NCI-H1092 (cell line): Measurements from ENCODE around the gene SPOP.
A peak's percentile ranks its signal among the peaks of the same experiment; 100 is the strongest.
"Not testable (repeated sequence)": the region's sequence is repeated elsewhere in the genome, so short reads cannot be mapped to it uniquely, and the experiment has no call there.

Experiments
- DNase-seq: peaks from one replicate; lab custom pipeline; 2025; lab: John Stamatoyannopoulos, UW

The SPOP gene

DNA sequence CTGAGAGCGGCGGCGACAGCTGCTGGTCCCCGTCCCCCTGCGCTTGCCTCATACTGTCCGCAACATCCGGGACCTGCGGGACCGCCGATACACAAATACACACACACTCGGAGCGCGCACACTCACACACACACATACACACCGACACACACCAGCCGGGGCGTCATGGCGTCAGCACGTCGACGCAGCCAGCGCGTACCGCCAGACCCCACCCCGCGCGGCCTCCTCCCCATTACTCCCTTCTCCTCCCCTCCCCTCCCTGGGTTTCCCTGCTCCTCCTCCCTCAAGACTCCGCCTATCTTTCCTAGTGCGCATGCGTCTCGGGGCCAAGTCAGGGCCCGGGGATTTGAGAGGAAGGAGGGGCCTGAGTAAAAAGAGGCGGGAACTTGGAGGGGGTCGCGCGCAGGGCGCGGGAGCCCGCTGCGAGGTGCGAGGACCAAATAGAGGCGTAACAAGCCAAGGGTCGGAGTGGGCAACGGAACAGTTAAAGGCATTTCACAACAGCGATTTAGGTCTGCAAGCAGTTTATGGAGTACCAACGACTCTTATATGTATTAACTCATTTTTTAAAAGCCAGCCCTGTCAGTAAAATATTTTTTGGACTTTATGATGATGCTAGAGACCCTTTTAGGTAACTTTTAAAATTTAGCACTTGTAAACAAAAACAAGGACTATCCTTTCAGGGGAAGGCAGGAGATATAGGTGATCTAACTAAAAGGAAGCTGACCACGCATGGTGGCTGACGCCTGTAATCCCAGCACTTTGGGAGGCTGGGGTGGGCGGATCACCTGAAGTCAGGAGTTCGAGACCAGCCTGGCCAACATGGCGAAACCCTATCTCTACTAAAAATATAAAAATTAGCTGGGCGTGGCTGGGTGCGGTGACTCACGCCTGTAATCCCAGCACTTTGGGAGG is at the start of gene SPOP:
TSS of gene SPOP (minus strand) at position 165 of the 915 bp plus-strand sequence. CDS start 55,287 bp downstream, outside the sequence.
- DNase-seq, result peak; percentile 98

GRCh38 chr17:49727380-49727779 is 49.5 kb upstream of the SPOP start:
- DNase-seq, result no peak

DNA sequence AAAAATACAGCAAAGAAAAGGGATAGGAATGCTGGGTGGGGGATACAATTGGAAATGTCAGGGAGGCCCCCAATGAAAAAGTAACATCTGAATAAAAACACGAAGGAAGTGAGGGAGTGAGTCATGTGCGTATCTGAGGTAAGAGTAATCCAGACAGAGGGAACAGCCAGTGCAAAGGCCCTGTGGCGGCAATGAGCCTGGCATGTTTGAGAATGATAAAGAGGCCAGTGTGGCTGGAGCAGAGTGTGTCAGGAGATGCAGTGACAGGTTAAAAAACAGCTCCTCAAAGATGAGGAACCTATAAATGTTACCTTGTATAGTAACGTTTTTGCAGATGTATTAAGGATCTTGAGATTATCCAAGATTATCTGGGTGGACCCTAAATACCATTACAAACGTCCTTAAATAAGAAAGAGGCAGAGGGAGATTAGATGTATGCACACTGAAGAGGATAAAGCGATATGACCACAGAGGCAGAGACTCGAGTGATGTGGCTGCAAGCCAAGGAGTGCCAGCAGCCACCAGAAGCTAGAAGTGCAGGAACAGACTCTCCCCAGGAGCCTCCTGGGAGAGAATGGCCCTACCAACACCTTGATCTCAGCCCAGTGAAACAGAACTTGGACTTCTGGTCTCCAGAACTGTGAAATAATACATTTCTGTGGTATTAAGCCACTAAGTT is 47.7 kb upstream of the SPOP start:
- DNase-seq, result no peak

- DNase-seq, result not testable (repeated sequence)
Observed at GRCh38 chr17:49724552-49724951, 46.7 kb upstream of the SPOP start.

GRCh38 chr17:49723423-49723822 is 45.5 kb upstream of the SPOP start:
- no peak for DNase-seq

GRCh38 chr17:49722066-49722465 is 44.2 kb upstream of the SPOP start:
- DNase-seq, result no peak

GRCh38 chr17:49717371-49717861 is 39.5 kb upstream of the SPOP start:
- no peak for DNase-seq

DNA sequence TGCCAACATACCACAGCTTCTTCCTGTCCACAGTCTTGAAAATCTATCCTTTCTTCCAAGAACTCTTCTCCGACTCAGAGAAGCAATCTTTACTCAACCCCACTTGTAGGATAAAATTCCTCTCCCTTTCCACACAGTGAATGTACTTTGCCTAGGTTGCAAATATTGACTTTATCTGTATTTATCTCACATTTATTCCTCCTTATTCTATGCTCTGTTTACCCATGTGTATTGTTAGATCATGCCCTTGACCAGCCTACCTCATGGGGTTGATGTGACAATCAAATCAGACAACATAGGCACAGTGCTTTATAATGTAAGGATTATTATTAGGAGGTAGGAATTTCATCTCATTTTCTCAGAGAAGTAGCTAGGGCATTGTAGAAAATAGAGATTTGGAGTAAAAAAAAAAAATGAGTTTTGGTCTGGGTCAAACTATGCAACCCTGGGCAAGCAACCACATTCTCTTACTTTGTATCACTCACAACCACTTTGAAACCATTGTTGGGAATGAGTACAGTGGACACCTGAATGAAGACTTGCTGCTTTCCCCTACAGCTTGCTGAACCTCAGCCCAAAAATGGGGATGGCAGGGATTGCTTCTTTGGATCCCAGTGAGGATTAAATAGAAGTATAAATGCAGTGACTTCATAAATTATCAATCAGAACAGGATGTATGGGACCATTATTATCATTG is 38.9 kb upstream of the SPOP start:
- DNase-seq, result no peak

GRCh38 chr17:49715717-49716279 is 37.9 kb upstream of the SPOP start:
- DNase-seq, result no peak

GRCh38 chr17:49715216-49715615 is 37.3 kb upstream of the SPOP start:
- DNase-seq, result no peak

DNA sequence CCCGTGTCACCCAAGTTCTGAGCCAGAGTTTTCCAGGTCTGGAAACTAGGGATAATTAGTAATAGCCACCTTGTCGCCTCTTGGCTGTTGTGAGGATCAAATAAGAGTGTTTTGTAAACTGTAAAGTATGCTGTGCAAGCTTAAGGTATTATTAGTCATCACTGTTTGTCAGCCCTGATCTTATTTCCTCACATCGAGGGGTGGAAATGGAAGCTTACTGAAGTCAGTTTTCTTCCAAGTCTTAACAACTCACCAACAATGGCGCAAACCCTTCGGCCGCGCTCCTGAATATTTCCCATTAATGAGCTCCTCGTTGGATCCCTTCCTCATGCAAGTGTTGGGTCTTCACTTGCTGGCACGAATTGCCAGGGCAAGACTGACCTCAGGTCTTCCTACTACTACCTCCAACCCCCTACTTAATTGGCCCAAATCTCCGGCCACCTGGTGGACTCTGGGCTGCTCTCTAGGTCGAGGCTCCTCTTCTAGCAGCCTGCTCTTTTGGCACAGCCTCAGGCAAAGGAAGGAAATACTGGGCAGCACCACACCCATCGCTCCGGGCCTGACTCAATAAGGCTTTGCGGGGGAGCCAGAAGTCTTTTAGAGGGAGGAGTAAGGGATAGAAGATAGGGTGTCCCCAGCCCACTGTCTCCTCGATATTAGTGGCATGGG is 30.8 kb upstream of the SPOP start:
- DNase-seq, result no peak

- DNase-seq, result peak; percentile 98
Observed at GRCh38 chr17:49707608-49708514, 30.0 kb upstream of the SPOP start, which contains the start of gene SLC35B1. Gene SLC35B1 (minus strand): TSS chr17:49707964. CDS start chr17:49707833, 131 bp downstream.

DNA sequence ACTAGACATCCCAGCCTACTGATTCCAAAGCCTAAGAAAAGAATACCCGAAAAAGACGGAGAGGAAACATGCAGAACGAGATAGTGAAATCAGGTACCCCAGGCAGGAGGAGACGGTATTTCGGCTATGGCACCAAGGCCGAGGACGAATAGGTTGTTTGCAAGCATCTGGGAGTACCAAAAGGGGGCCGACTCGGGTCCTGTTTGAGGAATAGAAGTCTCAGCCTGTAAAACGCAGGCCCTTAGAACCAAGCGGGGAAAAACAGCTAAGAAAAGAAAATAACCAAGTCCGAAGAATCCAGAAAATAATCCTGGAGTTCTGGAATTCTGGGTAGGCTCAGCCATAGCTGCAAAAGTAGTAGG is 29.3 kb upstream of the SPOP start:
- no peak for DNase-seq

- DNase-seq, result no peak
Observed at GRCh38 chr17:49705254-49705653, 27.4 kb upstream of the SPOP start.

DNA sequence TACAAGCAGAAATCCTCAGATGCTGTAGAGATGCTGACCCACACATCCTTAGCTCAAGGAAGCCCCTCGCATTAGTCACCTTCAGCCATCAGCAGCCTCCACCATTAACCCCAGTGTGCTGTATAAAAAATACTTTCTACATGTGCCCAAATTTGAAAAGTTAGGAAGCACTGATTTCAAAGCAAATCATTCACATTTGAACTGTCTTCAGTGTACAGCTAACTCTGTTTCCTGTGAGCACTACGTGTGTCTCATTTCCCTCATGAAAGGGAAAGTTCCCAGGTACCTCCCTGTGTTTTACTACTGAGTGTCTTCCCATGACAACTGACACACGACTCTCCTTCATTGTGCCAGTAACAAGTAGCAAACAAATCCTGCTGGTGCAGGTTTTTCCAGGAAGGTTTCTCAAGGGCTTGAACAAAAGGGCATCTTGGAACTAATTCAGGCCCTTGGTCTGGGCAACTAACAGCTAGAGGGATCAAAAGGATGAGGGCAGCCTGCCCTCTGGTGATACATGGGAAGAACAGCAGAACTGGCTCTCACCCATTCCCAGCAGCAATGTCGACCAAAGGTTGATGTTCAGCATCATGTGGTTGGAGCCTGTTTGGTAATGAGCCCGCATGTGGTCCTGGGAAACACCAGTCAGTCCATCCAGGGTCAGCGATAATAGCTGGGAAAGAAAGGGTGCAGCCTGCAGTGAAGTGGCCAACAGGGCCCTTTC is 25.8 kb upstream of the SPOP start:
- DNase-seq, result no peak

DNA sequence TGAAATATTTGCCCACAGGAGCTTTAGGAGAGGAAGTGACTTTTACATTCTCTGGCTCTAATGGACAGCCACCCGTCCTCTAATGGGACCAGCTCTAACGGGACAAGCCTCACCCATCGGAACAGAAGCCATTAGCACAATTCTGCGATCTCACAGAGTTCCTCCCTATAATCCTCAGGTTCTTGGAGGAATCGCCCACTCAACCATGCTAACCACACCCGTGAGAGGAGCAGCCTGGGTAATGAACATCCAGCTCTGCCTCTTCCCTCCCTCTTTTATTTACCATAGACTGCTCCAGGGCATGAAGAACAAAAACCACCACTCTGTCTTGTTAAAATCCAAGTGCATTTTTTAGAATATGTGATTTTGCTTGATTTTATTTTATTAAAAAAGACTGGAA is 23.1 kb upstream of the SPOP start:
- no peak for DNase-seq

- no peak for DNase-seq
Observed at GRCh38 chr17:49699966-49700575, 22.2 kb upstream of the SPOP start.

- no peak for DNase-seq
Observed at GRCh38 chr17:49698005-49698404, 20.1 kb upstream of the SPOP start.

GRCh38 chr17:49696233-49696761 is 18.4 kb upstream of the SPOP start:
- no peak for DNase-seq
